ENCODE data around the gene PRKCA.

GRCh38 chr17:66751771-66752170, 449.4 kb downstream of the PRKCA start:
- TF ChIP-seq, protein P1, sequence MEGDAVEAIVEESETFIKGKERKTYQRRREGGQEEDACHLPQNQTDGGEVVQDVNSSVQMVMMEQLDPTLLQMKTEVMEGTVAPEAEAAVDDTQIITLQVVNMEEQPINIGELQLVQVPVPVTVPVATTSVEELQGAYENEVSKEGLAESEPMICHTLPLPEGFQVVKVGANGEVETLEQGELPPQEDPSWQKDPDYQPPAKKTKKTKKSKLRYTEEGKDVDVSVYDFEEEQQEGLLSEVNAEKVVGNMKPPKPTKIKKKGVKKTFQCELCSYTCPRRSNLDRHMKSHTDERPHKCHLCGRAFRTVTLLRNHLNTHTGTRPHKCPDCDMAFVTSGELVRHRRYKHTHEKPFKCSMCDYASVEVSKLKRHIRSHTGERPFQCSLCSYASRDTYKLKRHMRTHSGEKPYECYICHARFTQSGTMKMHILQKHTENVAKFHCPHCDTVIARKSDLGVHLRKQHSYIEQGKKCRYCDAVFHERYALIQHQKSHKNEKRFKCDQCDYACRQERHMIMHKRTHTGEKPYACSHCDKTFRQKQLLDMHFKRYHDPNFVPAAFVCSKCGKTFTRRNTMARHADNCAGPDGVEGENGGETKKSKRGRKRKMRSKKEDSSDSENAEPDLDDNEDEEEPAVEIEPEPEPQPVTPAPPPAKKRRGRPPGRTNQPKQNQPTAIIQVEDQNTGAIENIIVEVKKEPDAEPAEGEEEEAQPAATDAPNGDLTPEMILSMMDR (conservative IDR thresholded peaks at IDR 0.05; ENCODE audit: low read length), result no peak
- TF ChIP-seq EZH2phosphoT487 (IDR thresholded peaks at IDR 0.05; ENCODE audit: borderline replicate concordance), result no peak
